Neural progenitor cell (in vitro differentiated cells): ENCODE data around the gene FAM219A. TPM values are rescaled to one million over a fixed set of nuclear protein-coding genes. Genes with fewer than 3 reads are reported as not detected.
A peak's percentile ranks its signal among the peaks of the same experiment; 100 is the strongest.

Experiments
- DNase-seq: peaks from one replicate; pipeline ENCODE4 v3.0.0-alpha.2; 2016; ENCODE audit warnings: low spot score
- H2AFZ ChIP-seq: fragments of 200-600 bp; sonication (generic); replicated peaks from 2 replicates; pipeline ENCODE4 v1.6.1; 2016; ENCODE audit warnings: antibody characterized with exemption
- H3F3A ChIP-seq: fragments of 200-600 bp; sonication (generic); 2 replicates; pipeline ENCODE4 v1.6.1; 2016; ENCODE audit warnings: antibody characterized with exemption, low read depth
- H3K27ac ChIP-seq: fragments of 200-600 bp; sonication (generic); 2 replicates; pipeline ENCODE4 v1.5.1; 2016; ENCODE audit warnings: mild to moderate bottlenecking
- H3K27me3 ChIP-seq: fragments of 200-600 bp; sonication (generic); 2 replicates; pipeline ENCODE4 v1.6.1; 2016; ENCODE audit warnings: mild to moderate bottlenecking, moderate library complexity
- H3K36me3 ChIP-seq: fragments of 200-600 bp; sonication (generic); 2 replicates; pipeline ENCODE4 v1.5.1; 2016
- H3K4me1 ChIP-seq: fragments of 200-600 bp; sonication (generic); 2 replicates; pipeline ENCODE4 v1.6.1; 2016; ENCODE audit warnings: mixed run types
- H3K4me2 ChIP-seq: fragments of 200-600 bp; sonication (generic); 2 replicates; pipeline ENCODE4 v1.6.1; 2016
- H3K4me3 ChIP-seq: fragments of 200-600 bp; sonication (generic); 2 replicates; pipeline ENCODE4 v1.5.1; 2016
- H3K79me2 ChIP-seq: fragments of 200-600 bp; sonication (generic); 2 replicates; pipeline ENCODE4 v1.6.1; 2016; ENCODE audit warnings: low read depth
- H3K9ac ChIP-seq: fragments of 200-600 bp; sonication (generic); 2 replicates; pipeline ENCODE4 v1.6.1; 2016
- H3K9me3 ChIP-seq: fragments of 200-600 bp; sonication (generic); 2 replicates; pipeline ENCODE4 v1.5.1; 2016; ENCODE audit warnings: low read depth
- H4K20me1 ChIP-seq: fragments of 200-600 bp; sonication (generic); 2 replicates; pipeline ENCODE4 v1.6.1; 2016; ENCODE audit warnings: low read depth
- H3K27ac Mint-ChIP-seq: 3 replicates; pipeline ENCODE4 v1.8.0; 2021; ENCODE audit warnings: mixed read lengths
- H3K27me3 Mint-ChIP-seq: 2 replicates; pipeline ENCODE4 v1.8.0; 2022; ENCODE audit warnings: low read depth, mild to moderate bottlenecking, inconsistent platforms, moderate library complexity, mixed read lengths; ENCODE audit not compliant: insufficient read depth
- H3K36me3 Mint-ChIP-seq: 3 replicates; pipeline ENCODE4 v1.8.0; 2021; ENCODE audit warnings: mixed read lengths
- H3K4me1 Mint-ChIP-seq: 3 replicates; pipeline ENCODE4 v1.8.0; 2021; ENCODE audit warnings: mixed read lengths
- H3K4me3 Mint-ChIP-seq: 3 replicates; pipeline ENCODE4 v1.8.0; 2021; ENCODE audit warnings: mild to moderate bottlenecking, moderate library complexity, mixed read lengths
- H3K9me3 Mint-ChIP-seq: 3 replicates; pipeline ENCODE4 v1.8.0; 2020; ENCODE audit warnings: mixed read lengths
- EZH2 ChIP-seq: fragments of 200-600 bp; sonication (generic); IDR thresholded peaks from 2 replicates; pipeline ENCODE4 v1.6.1; 2017; ENCODE audit warnings: antibody characterized with exemption, mild to moderate bottlenecking, moderate library complexity
- EZH2phosphoT487 ChIP-seq: fragments of 200-600 bp; sonication (generic); IDR thresholded peaks from 2 replicates; pipeline ENCODE4 v1.6.1; 2017; ENCODE audit warnings: antibody characterized with exemption
- total RNA-seq: library from RNA; depleted of rRNA; stranded (reverse); fragments of >200 nt; gene quantifications from 2 replicates; pipeline ENCODE4 v1.2.3, GENCODE V29; 2015; ENCODE audit warnings: low replicate concordance
- TF ChIP-seq, protein P1 (sequence below): fragments of 200-600 bp; sonication (generic); IDR thresholded peaks from 2 replicates; pipeline ENCODE4 v1.5.1; 2017; ENCODE audit warnings: antibody characterized with exemption, mild to moderate bottlenecking

Gene FAM219A
- total RNA-seq, 1 donor from 2014 or later, result 4.2 TPM

DNA sequence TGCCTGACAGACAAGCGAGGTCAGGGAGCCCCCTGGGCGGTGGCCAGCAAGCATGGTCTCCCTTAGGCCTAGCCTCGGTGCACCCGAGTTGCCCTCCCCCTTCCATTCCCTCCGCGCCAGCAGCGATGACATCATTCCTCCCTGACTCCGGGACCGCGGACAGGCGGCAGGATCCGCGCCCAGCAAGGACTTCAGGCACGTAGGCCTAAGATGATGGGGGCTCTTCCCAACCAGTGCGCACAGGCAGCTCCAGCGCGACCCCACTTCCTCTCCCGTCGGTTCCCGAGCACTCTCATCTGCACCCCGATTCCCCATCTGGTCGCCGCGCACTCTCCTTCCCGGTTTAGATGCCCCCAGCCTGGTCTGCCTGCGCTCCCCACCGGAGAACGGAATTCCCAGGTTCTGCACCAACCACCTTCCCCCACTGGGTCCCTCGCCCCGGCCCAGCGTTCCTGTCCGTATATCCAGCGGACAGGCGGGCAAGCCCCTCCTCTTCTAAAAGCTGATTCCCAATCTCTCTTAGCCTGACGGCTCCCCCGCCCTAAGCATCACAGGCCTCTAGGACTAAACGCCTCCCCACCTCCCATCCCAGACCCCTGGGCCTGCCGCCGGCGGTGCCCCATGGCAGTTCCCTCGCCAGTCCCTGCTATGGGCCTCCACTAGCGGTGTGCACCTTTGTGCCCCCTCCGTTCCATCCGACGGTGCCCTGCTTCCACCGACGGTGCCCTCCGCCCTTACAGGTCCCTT is 931 bp downstream of the FAM219A start:
- peaks cover 10% of the 10 kb centered on the region for H4K20me1 ChIP-seq

DNA sequence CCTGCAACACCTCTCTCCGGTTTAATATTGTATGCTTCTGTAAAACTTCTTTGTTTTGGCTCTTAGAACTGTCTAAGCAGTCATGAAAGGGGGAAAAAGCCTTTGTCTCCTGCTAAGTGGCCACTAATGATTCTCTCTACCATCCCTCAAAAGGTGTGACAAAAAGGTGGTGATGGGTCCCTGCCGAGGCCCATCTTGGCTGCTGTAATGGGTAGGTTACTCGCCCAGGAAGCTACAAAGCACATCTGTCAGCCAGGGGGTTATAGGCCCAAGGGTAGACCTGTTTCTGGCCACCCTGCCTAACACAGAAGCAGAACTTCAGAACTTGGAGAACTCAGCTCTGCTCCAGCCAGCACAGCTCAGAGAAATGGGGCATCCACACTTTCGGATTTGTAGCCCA is 1.6 kb downstream of the FAM219A start:
- H3K27ac ChIP-seq, result no peak overlapping the region
- Mint-ChIP-seq H3K27me3 (no peaks in the 10 kb centered on the region), H3K4me3 (peak overlapping the region; percentile 96), H3K4me1 (peaks cover 51% of the 10 kb centered on the region), H3K36me3 (no peaks in the 10 kb centered on the region), H3K27ac (no peak overlapping the region), H3K9me3 (no peaks in the 10 kb centered on the region)
- TF ChIP-seq, protein P1, sequence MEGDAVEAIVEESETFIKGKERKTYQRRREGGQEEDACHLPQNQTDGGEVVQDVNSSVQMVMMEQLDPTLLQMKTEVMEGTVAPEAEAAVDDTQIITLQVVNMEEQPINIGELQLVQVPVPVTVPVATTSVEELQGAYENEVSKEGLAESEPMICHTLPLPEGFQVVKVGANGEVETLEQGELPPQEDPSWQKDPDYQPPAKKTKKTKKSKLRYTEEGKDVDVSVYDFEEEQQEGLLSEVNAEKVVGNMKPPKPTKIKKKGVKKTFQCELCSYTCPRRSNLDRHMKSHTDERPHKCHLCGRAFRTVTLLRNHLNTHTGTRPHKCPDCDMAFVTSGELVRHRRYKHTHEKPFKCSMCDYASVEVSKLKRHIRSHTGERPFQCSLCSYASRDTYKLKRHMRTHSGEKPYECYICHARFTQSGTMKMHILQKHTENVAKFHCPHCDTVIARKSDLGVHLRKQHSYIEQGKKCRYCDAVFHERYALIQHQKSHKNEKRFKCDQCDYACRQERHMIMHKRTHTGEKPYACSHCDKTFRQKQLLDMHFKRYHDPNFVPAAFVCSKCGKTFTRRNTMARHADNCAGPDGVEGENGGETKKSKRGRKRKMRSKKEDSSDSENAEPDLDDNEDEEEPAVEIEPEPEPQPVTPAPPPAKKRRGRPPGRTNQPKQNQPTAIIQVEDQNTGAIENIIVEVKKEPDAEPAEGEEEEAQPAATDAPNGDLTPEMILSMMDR, result no peak
- TF ChIP-seq EZH2phosphoT487, result no peak
- TF ChIP-seq EZH2, result no peak
- H3K9ac ChIP-seq, result no peak overlapping the region
- H3K4me1 ChIP-seq, result peaks cover 18% of the 10 kb centered on the region
- H3K9me3 ChIP-seq, result no peaks in the 10 kb centered on the region
- H3K27me3 ChIP-seq, result peaks cover 35% of the 10 kb centered on the region
- H3K4me2 ChIP-seq, result peak overlapping the region; percentile 92
- H3K79me2 ChIP-seq, result no peaks in the 10 kb centered on the region
- no peaks in the 10 kb centered on the region for H3K36me3 ChIP-seq
- H3F3A ChIP-seq, result peaks cover 21% of the 10 kb centered on the region
- no peak for DNase-seq
- H2AFZ ChIP-seq, result peak overlapping the region; percentile 73
- peak overlapping the region; percentile 59 for H3K4me3 ChIP-seq
- peaks cover 10% of the 10 kb centered on the region for H4K20me1 ChIP-seq

More for the DNA sequence above, 931 bp downstream of the FAM219A start:
- peaks cover 35% of the 10 kb centered on the region for H3K27me3 ChIP-seq
- H3K9ac ChIP-seq, result peak overlapping the region; percentile 17
- no peaks in the 10 kb centered on the region for H3K9me3 ChIP-seq
- no peaks in the 10 kb centered on the region for H3K9me3 Mint-ChIP-seq
- H3K4me3 Mint-ChIP-seq, result peak overlapping the region; percentile 96
- H3K36me3 Mint-ChIP-seq, result no peaks in the 10 kb centered on the region
- TF ChIP-seq, protein P1, result no peak
- peak; percentile 34 for TF ChIP-seq EZH2phosphoT487
- no peaks in the 10 kb centered on the region for H3K27me3 Mint-ChIP-seq
- peak overlapping the region; percentile 59 for H3K4me3 ChIP-seq
- H3K27ac ChIP-seq, result no peak overlapping the region
- H3K27ac Mint-ChIP-seq, result peak overlapping the region; percentile 73
- no peaks in the 10 kb centered on the region for H3K79me2 ChIP-seq
- H2AFZ ChIP-seq, result peak overlapping the region; percentile 73
- no peaks in the 10 kb centered on the region for H3K36me3 ChIP-seq
- peaks cover 18% of the 10 kb centered on the region for H3K4me1 ChIP-seq
- H3K4me1 Mint-ChIP-seq, result peaks cover 56% of the 10 kb centered on the region
- H3K4me2 ChIP-seq, result peak overlapping the region; percentile 92
- DNase-seq, result peak; percentile 74
- peaks cover 21% of the 10 kb centered on the region for H3F3A ChIP-seq

DNA sequence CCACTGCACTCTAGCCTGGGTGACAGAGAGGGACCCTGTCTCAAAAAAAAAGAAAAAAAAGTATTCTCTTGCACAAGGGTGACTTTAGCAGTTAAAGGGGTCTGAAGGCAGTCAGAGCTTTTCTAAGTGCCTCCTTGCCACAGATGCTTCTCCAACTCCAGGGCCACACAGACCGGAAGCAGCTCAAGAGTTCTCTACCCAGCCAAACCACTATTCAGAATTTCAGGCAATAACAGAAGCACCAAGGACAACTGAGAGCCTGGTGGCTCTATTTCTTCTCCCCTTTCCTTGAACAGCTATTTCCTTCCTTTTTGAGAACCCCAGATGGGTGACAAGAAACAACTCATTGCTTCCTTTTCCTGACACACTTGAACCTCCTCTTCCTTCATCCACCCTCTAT is 2.2 kb downstream of the FAM219A start:
- H3K36me3 ChIP-seq, result no peaks in the 10 kb centered on the region
- Mint-ChIP-seq H3K4me3 (peak overlapping the region; percentile 96), H3K27ac (no peak overlapping the region), H3K4me1 (peaks cover 47% of the 10 kb centered on the region), H3K36me3 (no peaks in the 10 kb centered on the region), H3K9me3 (no peaks in the 10 kb centered on the region), H3K27me3 (no peaks in the 10 kb centered on the region)
- no peak for DNase-seq
- H3K4me3 ChIP-seq, result no peak overlapping the region
- H3K27me3 ChIP-seq, result peaks cover 35% of the 10 kb centered on the region
- H3K27ac ChIP-seq, result no peak overlapping the region
- peaks cover 21% of the 10 kb centered on the region for H3F3A ChIP-seq
- no peaks in the 10 kb centered on the region for H3K9me3 ChIP-seq
- H3K79me2 ChIP-seq, result no peaks in the 10 kb centered on the region
- H3K9ac ChIP-seq, result no peak overlapping the region
- H2AFZ ChIP-seq, result no peak overlapping the region
- peaks cover 21% of the 10 kb centered on the region for H3K4me1 ChIP-seq
- TF ChIP-seq EZH2 (no peak), EZH2phosphoT487 (no peak)
- TF ChIP-seq, protein P1, result no peak
- H4K20me1 ChIP-seq, result peaks cover 10% of the 10 kb centered on the region
- H3K4me2 ChIP-seq, result peak overlapping the region; percentile 92
